Endothelial cell of umbilical vein (primary cell): Measurements from ENCODE around the gene RCOR1. TPM values are rescaled to one million over a fixed set of nuclear protein-coding genes. Genes with fewer than 3 reads are reported as not detected.

Experiments
- BruUV-seq: library from RNA; stranded (reverse); fragments of 400-500 nt; replicated peaks from 2 replicates; lab custom pipeline; 2021; lab: Mats Ljungman, UMichigan
- CTCF ChIA-PET: fragments of 300-600, 350-600 bp; sonication (Branson Sonifier 250); formaldehyde crosslinking; loops from one replicate; lab custom pipeline; 2021; ENCODE audit warnings: antibody characterized with exemption, inconsistent platforms; lab: Charles Lee
- POLR2A ChIA-PET: fragments of 300-600, 350-600 bp; sonication (Branson Sonifier 250); formaldehyde crosslinking; loops from one replicate; lab custom pipeline; 2021; ENCODE audit warnings: antibody characterized with exemption, inconsistent platforms; lab: Charles Lee
- DNase-seq: peaks from one replicate; pipeline ENCODE4 v3.0.0-alpha.2; 2011; ENCODE audit warnings: low read depth, low spot score
- FAIRE-seq: peaks from 2 replicates; lab custom pipeline; 2011; peaks lifted over from hg19 to GRCh38; lab: Jason Lieb, UNC
- H2AFZ ChIP-seq: 2 replicates; pipeline ENCODE4 v1.6.0; 2012; ENCODE audit warnings: low read depth, low read length, control low read depth, inconsistent platforms
- H3K27ac ChIP-seq: 2 replicates; pipeline ENCODE4 v1.5.1; 2011; ENCODE audit warnings: low read depth, mild to moderate bottlenecking, control low read depth, low read length, moderate library complexity; ENCODE audit not compliant: insufficient read depth
- H3K27me3 ChIP-seq, 2 experiments: 2 replicates each; pipeline versions ENCODE4 v1.6.0 to v1.6.1; 2011; ENCODE audit warnings: low read length in 2 of 2, mixed read lengths in 1 of 2; ENCODE audit not compliant: control insufficient read depth in 2 of 2, insufficient read depth in 2 of 2
- H3K36me3 ChIP-seq, 2 experiments: 2 replicates in 1 of 2; 3 replicates in 1 of 2; pipeline ENCODE4 v1.5.1; 2011; ENCODE audit warnings: low read length in 2 of 2, mild to moderate bottlenecking in 1 of 2, moderate library complexity in 1 of 2; ENCODE audit not compliant: control insufficient read depth in 2 of 2, insufficient read depth in 2 of 2; ENCODE audit errors: extremely low read depth in 1 of 2
- H3K4me1 ChIP-seq: 3 replicates; pipeline ENCODE4 v1.5.1; 2011; ENCODE audit warnings: mild to moderate bottlenecking, low read length; ENCODE audit not compliant: control insufficient read depth, insufficient read depth; ENCODE audit errors: extremely low read depth
- H3K4me2 ChIP-seq: 2 replicates; pipeline ENCODE4 v1.6.1; 2011; ENCODE audit warnings: low read length, control low read depth, mixed read lengths; ENCODE audit not compliant: insufficient read depth
- H3K4me3 ChIP-seq, 3 experiments: fragments of 200-600 bp in 1 of 3; sonication (generic), shearing (Covaris generic) in 1 of 3; replicated peaks in 1 of 3; 2 replicates each; pipeline ENCODE4 v1.5.1; 2011 to 2016; ENCODE audit warnings: control low read depth in 3 of 3, low read length in 3 of 3, mild to moderate bottlenecking in 2 of 3, inconsistent platforms in 1 of 3, low read depth in 1 of 3, moderate library complexity in 1 of 3; ENCODE audit not compliant: insufficient read depth in 1 of 3
- H3K79me2 ChIP-seq: 2 replicates; pipeline ENCODE4 v1.6.0; 2012; ENCODE audit warnings: low read length, inconsistent platforms; ENCODE audit not compliant: control insufficient read depth, insufficient read depth
- H3K9ac ChIP-seq: replicated peaks from 2 replicates; pipeline ENCODE3; 2011; ENCODE audit warnings: low read length, control low read depth; ENCODE audit not compliant: insufficient read depth; ENCODE audit errors: extremely low read depth
- H3K9me1 ChIP-seq: replicated peaks from 3 replicates; pipeline ENCODE4 v1.6.0; 2011; ENCODE audit warnings: mild to moderate bottlenecking, low read length; ENCODE audit not compliant: control insufficient read depth, insufficient read depth; ENCODE audit errors: extremely low read depth
- H3K9me3 ChIP-seq: replicated peaks from 2 replicates; pipeline ENCODE4 v1.5.1; 2012; ENCODE audit warnings: low read length, inconsistent platforms; ENCODE audit not compliant: control insufficient read depth, insufficient read depth
- H4K20me1 ChIP-seq: replicated peaks from 2 replicates; pipeline ENCODE3; 2011; ENCODE audit warnings: mild to moderate bottlenecking, low read length; ENCODE audit not compliant: control insufficient read depth, insufficient read depth; ENCODE audit errors: extremely low read depth
- EZH2 ChIP-seq: IDR thresholded peaks from 2 replicates; pipeline ENCODE4 v1.6.1; 2012; ENCODE audit warnings: borderline replicate concordance, low read depth, mild to moderate bottlenecking, moderate library complexity, low read length, inconsistent platforms; ENCODE audit not compliant: severe bottlenecking
- FOS ChIP-seq: IDR thresholded peaks from 2 replicates; pipeline ENCODE4 v1.6.1; 2011; ENCODE audit warnings: mild to moderate bottlenecking, low read length, moderate library complexity, borderline replicate concordance; ENCODE audit not compliant: insufficient read depth
- GATA2 ChIP-seq: IDR thresholded peaks from 2 replicates; pipeline ENCODE4 v1.7.0; 2011; ENCODE audit warnings: low read depth, mild to moderate bottlenecking, moderate library complexity, mixed read lengths, low read length; ENCODE audit not compliant: insufficient read length, insufficient read depth
- JUN ChIP-seq: IDR thresholded peaks from 2 replicates; pipeline ENCODE4 v1.6.1; 2011; ENCODE audit warnings: borderline replicate concordance, low read depth; ENCODE audit not compliant: insufficient read length, insufficient read depth
- MYC ChIP-seq: IDR thresholded peaks from one replicate; pipeline ENCODE4 v1.6.1; 2011; ENCODE audit warnings: mild to moderate bottlenecking, low read depth, low read length
- POLR2A ChIP-seq: IDR thresholded peaks from 2 replicates; pipeline ENCODE4 v1.6.1; 2012; ENCODE audit warnings: low read depth, mild to moderate bottlenecking, control low read depth, low read length
- POLR2AphosphoS5 ChIP-seq: IDR thresholded peaks from 2 replicates; pipeline ENCODE4 v1.6.1; 2012; ENCODE audit warnings: low read depth, mild to moderate bottlenecking, control low read depth, low read length, moderate library complexity; ENCODE audit not compliant: insufficient read depth
- dilution Hi-C: fragments of 300-500 bp; cut with MboI; formaldehyde crosslinking; loops from one replicate; pipeline ENCODE4 v1.15.0; 2019; ENCODE audit warnings: low sequenced_read_pairs; ENCODE audit not compliant: extremely low pct_ligation_motif_present
- intact Hi-C: fragments of 100-400 bp; cut with micrococcal nuclease; formaldehyde crosslinking; loops from one replicate; pipeline ENCODE4 v1.10.0; 2022
- polyA plus RNA-seq, 4 experiments: library from polyadenylated mRNA; depleted of rRNA in 3 of 4; stranded (reverse) in 3 of 4; unstranded in 1 of 4; fragments of >200 nt; gene quantifications; 2 replicates each; pipeline versions ENCODE4 v1.2.1 to v1.2.3, GENCODE V29; 2011 to 2012; ENCODE audit warnings: missing spikeins in 1 of 4
- total RNA-seq: library from RNA; stranded (reverse); gene quantifications from 2 replicates; pipeline ENCODE4 v1.2.3, GENCODE V29; 2021
- TF ChIP-seq, protein P1 (sequence below), 2 donors: IDR thresholded peaks; 1 replicate in 1 of 2; 2 replicates in 1 of 2; pipeline ENCODE4 v1.5.1; 2011; ENCODE audit warnings: low read length in 2 of 2, mild to moderate bottlenecking in 2 of 2, moderate library complexity in 2 of 2, control low read depth in 1 of 2, inconsistent platforms in 1 of 2, low read depth in 1 of 2; ENCODE audit not compliant: insufficient read depth in 1 of 2; ENCODE audit errors: extremely low read depth in 1 of 2
- TF ChIP-seq, protein P2 (sequence below): IDR thresholded peaks from 2 replicates; pipeline ENCODE4 v1.6.1; 2011; ENCODE audit not compliant: insufficient read depth, insufficient read length

RCOR1 gene
- total and polyA plus RNA-seq, 2 donors (not counting 3 experiments of a cell fraction or from before 2014, with no cell fraction given) = 15.6 to 32.2 TPM

- Histone ChIP-seq H2AFZ (peak overlapping the region; percentile 16), H3K9me3 (no peaks in the 10 kb centered on the region), H3K36me3 (no peaks in the 10 kb centered on the region), H3K27ac (peak overlapping the region; percentile 77), H3K4me3 (peak overlapping the region in 1 of 3 experiments; percentile 2), H3K4me1 (peaks cover 34% of the 10 kb centered on the region), H3K9me1 (no peaks in the 10 kb centered on the region), H3K79me2 (peaks cover 68% of the 10 kb centered on the region), H3K9ac (no peak overlapping the region), H4K20me1 (no peaks in the 10 kb centered on the region), H3K27me3 (no peaks in the 10 kb centered on the region), H3K4me2 (peak overlapping the region; percentile 45)
- POLR2A ChIA-PET = interaction anchor here (1.1 kb wide), 1 partner anchor 26 kb away, joined by 5 read pairs; no protein-coding TSS in a partner anchor
- TF ChIP-seq GATA2 (peak; percentile 50), POLR2A (no peak), FOS (no peak), EZH2 (no peak), JUN (no peak), MYC (peak; percentile 81), POLR2AphosphoS5 (peak; percentile 70)
- TF ChIP-seq, protein P1, sequence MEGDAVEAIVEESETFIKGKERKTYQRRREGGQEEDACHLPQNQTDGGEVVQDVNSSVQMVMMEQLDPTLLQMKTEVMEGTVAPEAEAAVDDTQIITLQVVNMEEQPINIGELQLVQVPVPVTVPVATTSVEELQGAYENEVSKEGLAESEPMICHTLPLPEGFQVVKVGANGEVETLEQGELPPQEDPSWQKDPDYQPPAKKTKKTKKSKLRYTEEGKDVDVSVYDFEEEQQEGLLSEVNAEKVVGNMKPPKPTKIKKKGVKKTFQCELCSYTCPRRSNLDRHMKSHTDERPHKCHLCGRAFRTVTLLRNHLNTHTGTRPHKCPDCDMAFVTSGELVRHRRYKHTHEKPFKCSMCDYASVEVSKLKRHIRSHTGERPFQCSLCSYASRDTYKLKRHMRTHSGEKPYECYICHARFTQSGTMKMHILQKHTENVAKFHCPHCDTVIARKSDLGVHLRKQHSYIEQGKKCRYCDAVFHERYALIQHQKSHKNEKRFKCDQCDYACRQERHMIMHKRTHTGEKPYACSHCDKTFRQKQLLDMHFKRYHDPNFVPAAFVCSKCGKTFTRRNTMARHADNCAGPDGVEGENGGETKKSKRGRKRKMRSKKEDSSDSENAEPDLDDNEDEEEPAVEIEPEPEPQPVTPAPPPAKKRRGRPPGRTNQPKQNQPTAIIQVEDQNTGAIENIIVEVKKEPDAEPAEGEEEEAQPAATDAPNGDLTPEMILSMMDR (IDR thresholded peaks at IDR 0.05; ENCODE audit: extremely low read depth in 1 of 2, insufficient read depth in 1 of 2, low read depth in 1 of 2, low read length in 2 of 2) = no peak
- TF ChIP-seq, protein P2, sequence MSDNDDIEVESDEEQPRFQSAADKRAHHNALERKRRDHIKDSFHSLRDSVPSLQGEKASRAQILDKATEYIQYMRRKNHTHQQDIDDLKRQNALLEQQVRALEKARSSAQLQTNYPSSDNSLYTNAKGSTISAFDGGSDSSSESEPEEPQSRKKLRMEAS = peak; percentile 85
- FAIRE-seq (peak; percentile 78), DNase-seq (peak; percentile 91)
- intact Hi-C loops = loop anchor here (1.0 kb wide), 2 partner anchors 26 to 35 kb away; no protein-coding TSS in a partner anchor
- CTCF ChIA-PET = interaction anchor here (0.7 to 1.9 kb wide), 8 partner anchors 10 to 552 kb away, joined by 3 to 13 read pairs (median 5); no protein-coding TSS in a partner anchor
- BruUV-seq = no TSS peak
- dilution Hi-C loops = no loop called here
Observed at GRCh38 chr14:102629011-102629444, 36.6 kb downstream of the RCOR1 start.
